NOMO-1 treated with dmso at 0.1 percent for 144 hours (cell line): ENCODE results near the gene TARBP2.

Experiments used
- DNase-seq: peaks from one replicate; lab custom pipeline; 2025; ENCODE audit not compliant: unreplicated experiment; lab: John Stamatoyannopoulos, UW

The TARBP2 gene

GRCh38 chr12:53493610-53494391, 7.3 kb upstream of the TARBP2 start:
- no peak for DNase-seq

GRCh38 chr12:53495903-53496751, 5.0 kb upstream of the TARBP2 start:
- DNase-seq: peak; percentile 79

- no peak for DNase-seq
Measured at GRCh38 chr12:53496752-53497032, 4.4 kb upstream of the TARBP2 start.

- DNase-seq: no peak
Measured at GRCh38 chr12:53497461-53497860, 3.6 kb upstream of the TARBP2 start.

- no peak for DNase-seq
Measured at GRCh38 chr12:53498235-53498630, 2.9 kb upstream of the TARBP2 start.

- no peak for DNase-seq
Measured at GRCh38 chr12:53499266-53500141, 1.6 kb upstream of the TARBP2 start, which contains the start of gene MAP3K12. MAP3K12 (minus strand) TSS chr12:53499458; CDS start chr12:53487391, 12,067 bp downstream.

- peak; percentile 48 for DNase-seq
Measured at GRCh38 chr12:53500142-53500775, 824 bp upstream of the TARBP2 start.

- no peak for DNase-seq
Measured at GRCh38 chr12:53501615-53502181, 615 bp downstream of the TARBP2 start.

- DNase-seq: no peak
Measured at GRCh38 chr12:53502331-53502730, 1.2 kb downstream of the TARBP2 start.

- no peak for DNase-seq
Measured at GRCh38 chr12:53502983-53503728, 2.1 kb downstream of the TARBP2 start.

GRCh38 chr12:53504004-53504920, 3.2 kb downstream of the TARBP2 start:
- DNase-seq: no peak

- DNase-seq: no peak
Measured at GRCh38 chr12:53505086-53505485, 4.0 kb downstream of the TARBP2 start.

- DNase-seq: no peak
Measured at GRCh38 chr12:53505555-53506449, 4.7 kb downstream of the TARBP2 start.

GRCh38 chr12:53506450-53506785, 5.3 kb downstream of the TARBP2 start:
- no peak for DNase-seq

GRCh38 chr12:53506881-53507602, 6.0 kb downstream of the TARBP2 start, which contains the start of gene NPFF:
NPFF (minus strand) TSS chr12:53507484; CDS start chr12:53507474, 10 bp downstream.
- DNase-seq: no peak

GRCh38 chr12:53507603-53507885, 6.5 kb downstream of the TARBP2 start:
- no peak for DNase-seq

GRCh38 chr12:53508534-53509170, 7.6 kb downstream of the TARBP2 start:
- DNase-seq: peak; percentile 70
